Measurements from ENCODE around the gene CPB1.

Gene CPB1

GRCh38 chr3:148815316-148816110 is 12.1 kb upstream of the CPB1 start:
- H3K27me3 ChIP-seq (ENCODE audit: insufficient read depth, insufficient read length): no peaks in the 10 kb centered on the region
- no peak overlapping the region for H3K4me3 ChIP-seq (ENCODE audit: insufficient read length, low read depth)
- H3K4me1 ChIP-seq (ENCODE audit: insufficient read depth, insufficient read length): no peaks in the 10 kb centered on the region
- no peak for DNase-seq (ENCODE audit: low read depth, low spot score)
- H3K9ac ChIP-seq (ENCODE audit: insufficient read length, low read depth): no peak overlapping the region
- TF ChIP-seq ZNF274 (IDR thresholded peaks at IDR 0.05; ENCODE audit: low read depth, low read length) (no peak), SUZ12 (IDR thresholded peaks at IDR 0.05; ENCODE audit: extremely low read depth, insufficient read depth, insufficient read length) (no peak), YY1 (IDR thresholded peaks at IDR 0.05; ENCODE audit: insufficient read depth, insufficient read length) (no peak)
- no peaks in the 10 kb centered on the region for H3K36me3 ChIP-seq (ENCODE audit: insufficient read depth, insufficient read length, low read length)
- peaks cover 8% of the 10 kb centered on the region; the same call in 1 of the 2 replicates for H3K9me3 ChIP-seq (ENCODE audit: insufficient read depth, low read length)

GRCh38 chr3:148816427-148816826 is 11.2 kb upstream of the CPB1 start:
- Histone ChIP-seq H3K27me3 (ENCODE audit: insufficient read depth, insufficient read length) (no peaks in the 10 kb centered on the region), H3K4me1 (ENCODE audit: insufficient read depth, insufficient read length) (no peaks in the 10 kb centered on the region), H3K4me3 (ENCODE audit: insufficient read length, low read depth) (no peak overlapping the region), H3K9me3 (ENCODE audit: insufficient read depth, low read length) (peaks cover 5% of the 10 kb centered on the region; the same call in 1 of the 2 replicates), H3K9ac (ENCODE audit: insufficient read length, low read depth) (no peak overlapping the region), H3K36me3 (ENCODE audit: insufficient read depth, insufficient read length, low read length) (no peaks in the 10 kb centered on the region)
- no peak for TF ChIP-seq ZNF274 (IDR thresholded peaks at IDR 0.05; ENCODE audit: low read depth, low read length)
- no peak for TF ChIP-seq SUZ12 (IDR thresholded peaks at IDR 0.05; ENCODE audit: extremely low read depth, insufficient read depth, insufficient read length)
- TF ChIP-seq YY1 (IDR thresholded peaks at IDR 0.05; ENCODE audit: insufficient read depth, insufficient read length): no peak
- no peak for DNase-seq (ENCODE audit: low read depth, low spot score)

- no peak for DNase-seq (ENCODE audit: low read depth, low spot score)
- Histone ChIP-seq H3K9me3 (ENCODE audit: insufficient read depth, low read length) (no peaks in the 10 kb centered on the region), H3K27me3 (ENCODE audit: insufficient read depth, insufficient read length) (no peaks in the 10 kb centered on the region), H3K4me1 (ENCODE audit: insufficient read depth, insufficient read length) (no peaks in the 10 kb centered on the region), H3K36me3 (ENCODE audit: insufficient read depth, insufficient read length, low read length) (no peaks in the 10 kb centered on the region), H3K4me3 (ENCODE audit: insufficient read length, low read depth) (no peak overlapping the region), H3K9ac (ENCODE audit: insufficient read length, low read depth) (no peak overlapping the region)
- TF ChIP-seq SUZ12 (IDR thresholded peaks at IDR 0.05; ENCODE audit: extremely low read depth, insufficient read depth, insufficient read length) (no peak), YY1 (IDR thresholded peaks at IDR 0.05; ENCODE audit: insufficient read depth, insufficient read length) (no peak), ZNF274 (IDR thresholded peaks at IDR 0.05; ENCODE audit: low read depth, low read length) (no peak)
These were observed 10.6 kb upstream of the CPB1 start for GRCh38 chr3:148816981-148817525.

GRCh38 chr3:148820361-148821245 is 7.0 kb upstream of the CPB1 start:
- DNase-seq (ENCODE audit: low read depth, low spot score): peak; percentile 8
- no peaks in the 10 kb centered on the region for H3K4me1 ChIP-seq (ENCODE audit: insufficient read depth, insufficient read length)
- TF ChIP-seq SUZ12 (IDR thresholded peaks at IDR 0.05; ENCODE audit: extremely low read depth, insufficient read depth, insufficient read length) (no peak), YY1 (IDR thresholded peaks at IDR 0.05; ENCODE audit: insufficient read depth, insufficient read length) (no peak), ZNF274 (IDR thresholded peaks at IDR 0.05; ENCODE audit: low read depth, low read length) (no peak)
- no peak overlapping the region for H3K9ac ChIP-seq (ENCODE audit: insufficient read length, low read depth)
- H3K9me3 ChIP-seq (ENCODE audit: insufficient read depth, low read length): no peaks in the 10 kb centered on the region
- no peak overlapping the region for H3K4me3 ChIP-seq (ENCODE audit: insufficient read length, low read depth)
- no peaks in the 10 kb centered on the region for H3K36me3 ChIP-seq (ENCODE audit: insufficient read depth, insufficient read length, low read length)
- H3K27me3 ChIP-seq (ENCODE audit: insufficient read depth, insufficient read length): no peaks in the 10 kb centered on the region

GRCh38 chr3:148823026-148823425 is 4.6 kb upstream of the CPB1 start:
- H3K4me1 ChIP-seq (ENCODE audit: insufficient read depth, insufficient read length): no peaks in the 10 kb centered on the region
- no peak for TF ChIP-seq SUZ12 (IDR thresholded peaks at IDR 0.05; ENCODE audit: extremely low read depth, insufficient read depth, insufficient read length)
- no peak for TF ChIP-seq ZNF274 (IDR thresholded peaks at IDR 0.05; ENCODE audit: low read depth, low read length)
- TF ChIP-seq YY1 (IDR thresholded peaks at IDR 0.05; ENCODE audit: insufficient read depth, insufficient read length): no peak

GRCh38 chr3:148825476-148825875 is 2.1 kb upstream of the CPB1 start:
- H3K9ac ChIP-seq (ENCODE audit: insufficient read length, low read depth): no peak overlapping the region
- H3K4me3 ChIP-seq (ENCODE audit: insufficient read length, low read depth): no peak overlapping the region
- DNase-seq (ENCODE audit: low read depth, low spot score): no peak
- H3K4me1 ChIP-seq (ENCODE audit: insufficient read depth, insufficient read length): no peaks in the 10 kb centered on the region
- no peaks in the 10 kb centered on the region for H3K36me3 ChIP-seq (ENCODE audit: insufficient read depth, insufficient read length, low read length)
- no peak for TF ChIP-seq SUZ12 (IDR thresholded peaks at IDR 0.05; ENCODE audit: extremely low read depth, insufficient read depth, insufficient read length)
- no peak for TF ChIP-seq ZNF274 (IDR thresholded peaks at IDR 0.05; ENCODE audit: low read depth, low read length)
- no peak for TF ChIP-seq YY1 (IDR thresholded peaks at IDR 0.05; ENCODE audit: insufficient read depth, insufficient read length)
- H3K27me3 ChIP-seq (ENCODE audit: insufficient read depth, insufficient read length): no peaks in the 10 kb centered on the region
- H3K9me3 ChIP-seq (ENCODE audit: insufficient read depth, low read length): no peaks in the 10 kb centered on the region

More at GRCh38 chr3:148823026-148823425, 4.6 kb upstream of the CPB1 start:
- Histone ChIP-seq H3K9me3 (ENCODE audit: insufficient read depth, low read length) (no peaks in the 10 kb centered on the region), H3K27me3 (ENCODE audit: insufficient read depth, insufficient read length) (no peaks in the 10 kb centered on the region), H3K4me3 (ENCODE audit: insufficient read length, low read depth) (no peak overlapping the region), H3K9ac (ENCODE audit: insufficient read length, low read depth) (no peak overlapping the region), H3K36me3 (ENCODE audit: insufficient read depth, insufficient read length, low read length) (no peaks in the 10 kb centered on the region)
- DNase-seq (ENCODE audit: low read depth, low spot score): no peak
